Keratinocyte (primary cell): ENCODE data around the gene FPR3. TPM values are rescaled to one million over a fixed set of nuclear protein-coding genes. Genes with fewer than 3 reads are reported as not detected.
"Not testable (repeated sequence)": the region's sequence is repeated elsewhere in the genome, so short reads cannot be mapped to it uniquely, and the experiment has no call there.

Experiments
- DNase-seq: peaks from one replicate; pipeline ENCODE4 v3.0.0-alpha.2; 2011; ENCODE audit warnings: low read depth, missing footprints, low spot score
- FAIRE-seq: peaks from 2 replicates; lab custom pipeline; 2011; peaks lifted over from hg19 to GRCh38; lab: Jason Lieb, UNC
- H2AFZ ChIP-seq: 2 replicates; pipeline ENCODE4 v1.6.0; 2012; ENCODE audit warnings: low read length, control low read depth, inconsistent platforms; ENCODE audit not compliant: control insufficient read depth
- H3K27ac ChIP-seq: 2 replicates; pipeline ENCODE4 v1.5.1; 2011; ENCODE audit warnings: low read length; ENCODE audit not compliant: control insufficient read depth, insufficient read depth
- H3K27me3 ChIP-seq: 3 replicates; pipeline ENCODE4 v1.6.0; 2011; ENCODE audit warnings: low read length; ENCODE audit not compliant: control insufficient read depth, insufficient read depth; ENCODE audit errors: extremely low read depth
- H3K36me3 ChIP-seq, 2 experiments: 2 replicates in 1 of 2; 3 replicates in 1 of 2; pipeline ENCODE4 v1.5.1; 2011; ENCODE audit warnings: low read length in 2 of 2, mild to moderate bottlenecking in 1 of 2; ENCODE audit not compliant: control insufficient read depth in 2 of 2, insufficient read depth in 2 of 2; ENCODE audit errors: extremely low read depth in 1 of 2
- H3K4me1 ChIP-seq: 3 replicates; pipeline ENCODE4 v1.5.1; 2011; ENCODE audit warnings: low read length; ENCODE audit not compliant: control insufficient read depth, insufficient read depth; ENCODE audit errors: extremely low read depth
- H3K4me2 ChIP-seq: 3 replicates; pipeline ENCODE4 v1.6.0; 2011; ENCODE audit warnings: low read depth, low read length; ENCODE audit not compliant: control insufficient read depth, insufficient read depth; ENCODE audit errors: extremely low read depth
- H3K4me3 ChIP-seq, 3 experiments: fragments of 200-600 bp in 1 of 3; sonication (generic) in 1 of 3; 2 replicates in 2 of 3; 3 replicates in 1 of 3; pipeline ENCODE4 v1.5.1; 2011 to 2016; ENCODE audit warnings: low read length in 3 of 3, mild to moderate bottlenecking in 3 of 3, control low read depth in 2 of 3, inconsistent platforms in 1 of 3, low read depth in 1 of 3, mixed read lengths in 1 of 3, mixed run types in 1 of 3, moderate library complexity in 1 of 3; ENCODE audit not compliant: control insufficient read depth in 2 of 3, insufficient read depth in 2 of 3; ENCODE audit errors: extremely low read depth in 1 of 3
- H3K79me2 ChIP-seq: 2 replicates; pipeline ENCODE4 v1.6.0; 2012; ENCODE audit warnings: low read length; ENCODE audit not compliant: control insufficient read depth, insufficient read depth
- H3K9ac ChIP-seq: 3 replicates; pipeline ENCODE4 v1.6.0; 2011; ENCODE audit warnings: low read length; ENCODE audit not compliant: control insufficient read depth, insufficient read depth; ENCODE audit errors: extremely low read depth
- H3K9me1 ChIP-seq: 3 replicates; pipeline ENCODE4 v1.6.0; 2011; ENCODE audit warnings: low read length; ENCODE audit not compliant: control insufficient read depth, insufficient read depth; ENCODE audit errors: extremely low read depth
- H3K9me3 ChIP-seq: 2 replicates; pipeline ENCODE4 v1.5.1; 2012; ENCODE audit warnings: low read depth, low read length; ENCODE audit not compliant: control insufficient read depth
- H4K20me1 ChIP-seq: 3 replicates; pipeline ENCODE4 v1.6.0; 2011; ENCODE audit warnings: low read length; ENCODE audit not compliant: control insufficient read depth, insufficient read depth; ENCODE audit errors: extremely low read depth
- EZH2 ChIP-seq: IDR thresholded peaks from one replicate; pipeline ENCODE4 v1.6.1; 2012; ENCODE audit warnings: inconsistent platforms, mild to moderate bottlenecking, low read length, moderate library complexity
- dilution Hi-C: fragments of 300-500 bp; cut with MboI; formaldehyde crosslinking; loops from one replicate; pipeline ENCODE4 v1.7.0; 2020; ENCODE audit warnings: low sequenced_read_pairs; ENCODE audit not compliant: extremely low pct_ligation_motif_present
- polyA plus RNA-seq, 5 experiments: library from polyadenylated mRNA; depleted of rRNA in 3 of 5; stranded (reverse) in 3 of 5; stranded (forward) in 1 of 5; unstranded in 1 of 5; fragments of >200 nt; gene quantifications; 1 replicate in 1 of 5; 2 replicates in 3 of 5; 3 replicates in 1 of 5; pipeline versions ENCODE4 v1.2.1 to v1.2.3, GENCODE V29; 2011 to 2012; ENCODE audit warnings: missing spikeins in 2 of 5, low read depth in 1 of 5, low replicate concordance in 1 of 5
- TF ChIP-seq, protein P1 (sequence below), 3 experiments: IDR thresholded peaks in 1 of 3; conservative IDR thresholded peaks in 1 of 3; optimal IDR thresholded peaks in 1 of 3; 2 replicates in 2 of 3; 3 replicates in 1 of 3; pipeline versions ENCODE3 to v1.5.1; 2011; ENCODE audit warnings: low read length in 3 of 3, mild to moderate bottlenecking in 3 of 3, moderate library complexity in 2 of 3, control low read depth in 1 of 3, inconsistent platforms in 1 of 3; ENCODE audit not compliant: insufficient read depth in 2 of 3; ENCODE audit errors: extremely low read depth in 1 of 3

FPR3 gene
- polyA plus RNA-seq, 1 donor (not counting 4 experiments of a cell fraction or from before 2014, with no cell fraction given), result not detected

DNA sequence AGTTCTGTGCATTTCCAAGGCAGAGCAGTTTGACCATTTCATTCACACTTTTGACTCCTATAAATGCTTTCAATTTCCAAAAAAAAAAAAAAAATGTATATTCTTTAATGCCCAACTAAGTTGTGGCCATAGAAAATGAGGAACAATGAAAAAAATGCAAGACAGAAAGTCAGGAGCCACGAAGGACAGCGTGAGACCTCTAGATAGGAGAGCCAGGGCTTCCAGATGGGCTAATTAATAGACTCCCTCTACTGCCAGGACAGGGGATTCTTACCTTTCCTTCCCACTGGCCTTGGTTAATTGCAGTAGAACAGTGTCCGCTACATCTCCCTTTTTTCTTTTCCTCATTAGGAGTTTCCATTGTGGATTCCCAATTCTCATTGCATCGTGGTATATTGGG, 8.6 kb downstream of the FPR3 start:
- no peak overlapping the region for H2AFZ ChIP-seq
- no peaks in the 10 kb centered on the region for H3K36me3 ChIP-seq
- peaks cover 24% of the 10 kb centered on the region for H3K4me1 ChIP-seq
- TF ChIP-seq, protein P1, sequence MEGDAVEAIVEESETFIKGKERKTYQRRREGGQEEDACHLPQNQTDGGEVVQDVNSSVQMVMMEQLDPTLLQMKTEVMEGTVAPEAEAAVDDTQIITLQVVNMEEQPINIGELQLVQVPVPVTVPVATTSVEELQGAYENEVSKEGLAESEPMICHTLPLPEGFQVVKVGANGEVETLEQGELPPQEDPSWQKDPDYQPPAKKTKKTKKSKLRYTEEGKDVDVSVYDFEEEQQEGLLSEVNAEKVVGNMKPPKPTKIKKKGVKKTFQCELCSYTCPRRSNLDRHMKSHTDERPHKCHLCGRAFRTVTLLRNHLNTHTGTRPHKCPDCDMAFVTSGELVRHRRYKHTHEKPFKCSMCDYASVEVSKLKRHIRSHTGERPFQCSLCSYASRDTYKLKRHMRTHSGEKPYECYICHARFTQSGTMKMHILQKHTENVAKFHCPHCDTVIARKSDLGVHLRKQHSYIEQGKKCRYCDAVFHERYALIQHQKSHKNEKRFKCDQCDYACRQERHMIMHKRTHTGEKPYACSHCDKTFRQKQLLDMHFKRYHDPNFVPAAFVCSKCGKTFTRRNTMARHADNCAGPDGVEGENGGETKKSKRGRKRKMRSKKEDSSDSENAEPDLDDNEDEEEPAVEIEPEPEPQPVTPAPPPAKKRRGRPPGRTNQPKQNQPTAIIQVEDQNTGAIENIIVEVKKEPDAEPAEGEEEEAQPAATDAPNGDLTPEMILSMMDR (optimal IDR thresholded peaks at IDR 0.05 in 1 of 3, IDR thresholded peaks at IDR 0.05 in 1 of 3, conservative IDR thresholded peaks at IDR 0.05 in 1 of 3; ENCODE audit: extremely low read depth in 1 of 3, insufficient read depth in 2 of 3, low read length in 3 of 3), result no peak
- no peak for TF ChIP-seq EZH2
- no peaks in the 10 kb centered on the region for H3K27me3 ChIP-seq
- H3K4me3 ChIP-seq, result no peak overlapping the region
- no peaks in the 10 kb centered on the region for H3K79me2 ChIP-seq
- no peaks in the 10 kb centered on the region for H3K9me1 ChIP-seq
- dilution Hi-C loops, result no loop called here
- no peak overlapping the region for H3K9ac ChIP-seq
- H3K4me2 ChIP-seq, result no peak overlapping the region
- no peaks in the 10 kb centered on the region for H3K9me3 ChIP-seq
- FAIRE-seq, result no peak
- H3K27ac ChIP-seq, result no peak overlapping the region
- DNase-seq, result no peak
- H4K20me1 ChIP-seq, result no peaks in the 10 kb centered on the region

DNA sequence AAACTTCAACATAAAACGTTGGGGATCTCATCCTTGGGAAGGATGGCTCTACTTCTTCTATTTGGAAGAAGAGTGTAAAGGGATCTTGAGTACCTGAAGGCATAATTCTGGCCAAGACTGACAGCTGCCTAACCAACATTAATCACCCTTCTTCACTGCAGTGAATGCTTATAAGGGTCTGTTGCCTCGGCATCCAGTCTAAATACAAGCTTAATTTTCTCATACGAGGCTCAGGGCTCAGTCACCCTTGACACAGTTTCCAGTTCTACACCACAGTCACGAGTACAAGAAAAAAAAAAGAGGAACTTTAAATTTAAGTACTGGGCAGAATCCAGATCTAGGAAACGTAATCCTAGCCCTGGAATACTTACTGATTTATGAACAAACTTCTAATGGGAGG, 9.0 kb downstream of the FPR3 start:
- Histone ChIP-seq H3K9ac (no peak overlapping the region), H4K20me1 (no peaks in the 10 kb centered on the region), H3K9me1 (no peaks in the 10 kb centered on the region), H3K79me2 (no peaks in the 10 kb centered on the region), H3K4me1 (peaks cover 23% of the 10 kb centered on the region), H3K4me2 (no peak overlapping the region), H3K27me3 (no peaks in the 10 kb centered on the region), H3K27ac (no peak overlapping the region), H3K9me3 (no peaks in the 10 kb centered on the region), H3K4me3 (no peak overlapping the region), H3K36me3 (no peaks in the 10 kb centered on the region), H2AFZ (no peak overlapping the region)
- DNase-seq (no peak), FAIRE-seq (no peak)
- dilution Hi-C loops, result no loop called here
- no peak for TF ChIP-seq EZH2
- TF ChIP-seq, protein P1 (optimal IDR thresholded peaks at IDR 0.05 in 1 of 3, IDR thresholded peaks at IDR 0.05 in 1 of 3, conservative IDR thresholded peaks at IDR 0.05 in 1 of 3; ENCODE audit: extremely low read depth in 1 of 3, insufficient read depth in 2 of 3, low read length in 3 of 3), result no peak

DNA sequence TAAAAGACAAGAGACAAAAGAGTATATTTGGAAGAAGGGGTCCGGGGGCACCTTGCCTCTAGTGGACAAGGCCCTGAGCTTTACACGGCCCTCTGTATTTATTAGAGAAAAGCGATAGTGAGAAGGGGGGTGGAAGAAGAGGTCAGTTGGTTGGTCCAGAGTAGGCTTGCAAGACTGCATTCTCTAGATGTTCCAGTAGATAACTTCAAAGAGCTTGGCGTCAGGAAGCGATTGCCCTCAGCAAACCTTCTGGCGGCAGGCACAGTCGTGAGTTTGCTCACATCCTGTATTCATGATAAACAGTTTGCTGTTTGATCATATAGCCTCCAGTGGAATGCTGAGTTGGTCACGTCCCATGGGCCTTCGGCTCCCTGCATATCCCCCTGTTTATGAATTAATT, 9.8 kb downstream of the FPR3 start:
- not testable (repeated sequence) for FAIRE-seq, H2AFZ ChIP-seq

DNA sequence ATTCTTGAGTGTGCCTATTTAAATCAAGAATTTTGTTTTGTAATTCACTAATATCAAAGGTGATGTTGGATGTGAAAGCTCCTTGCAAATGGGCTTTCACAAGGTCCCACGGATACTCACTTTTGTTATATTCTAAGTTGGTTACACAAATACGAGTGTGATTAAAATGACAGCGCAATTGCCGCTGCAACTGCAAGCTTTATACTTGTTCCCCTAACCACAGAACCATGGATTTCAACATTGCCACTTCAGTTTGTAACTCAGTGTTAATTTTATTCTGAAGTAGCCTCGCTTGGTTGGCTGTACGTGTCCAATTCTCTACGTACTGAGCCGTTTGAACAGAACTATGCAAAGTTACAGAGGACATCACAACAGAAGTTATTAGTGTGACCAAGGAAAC, 10.4 kb downstream of the FPR3 start:
- dilution Hi-C loops, DNase-seq, H3K27ac ChIP-seq, H3K4me2 ChIP-seq, FAIRE-seq, H2AFZ ChIP-seq, H3K27me3 ChIP-seq, H3K9ac ChIP-seq, H3K79me2 ChIP-seq, H3K4me3 ChIP-seq, H3K9me3 ChIP-seq, H3K36me3 ChIP-seq, H3K9me1 ChIP-seq, H4K20me1 ChIP-seq: not testable (repeated sequence)
- peaks cover 17% of the 10 kb centered on the region for H3K4me1 ChIP-seq

More for the DNA sequence above, 9.8 kb downstream of the FPR3 start:
- H3K4me3 ChIP-seq, H3K9me3 ChIP-seq, H3K79me2 ChIP-seq, H3K9me1 ChIP-seq, H3K27ac ChIP-seq, H3K27me3 ChIP-seq, dilution Hi-C loops, H3K9ac ChIP-seq, H4K20me1 ChIP-seq, DNase-seq, H3K4me2 ChIP-seq, H3K36me3 ChIP-seq: not testable (repeated sequence)
- peaks cover 17% of the 10 kb centered on the region for H3K4me1 ChIP-seq
